GM12878 (cell line): ENCODE data around the gene AKAP13. TPM values are rescaled to one million over a fixed set of nuclear protein-coding genes. Genes with fewer than 3 reads are reported as not detected.

Experiments used
- ASH2L ChIP-seq: fragments of 300-600, 200-600 bp; sonication (generic); IDR thresholded peaks from 2 replicates; pipeline ENCODE4 v1.6.1; 2017; ENCODE audit warnings: low read depth, mild to moderate bottlenecking, borderline replicate concordance
- CBX3 ChIP-seq: fragments of 200-600 bp; sonication (generic); IDR thresholded peaks from 2 replicates; pipeline ENCODE4 v1.6.1; 2016; ENCODE audit warnings: low read depth, borderline replicate concordance
- EP300 ChIP-seq, 2 experiments: fragments of 150-350 bp in 1 of 2; IDR thresholded peaks; 2 replicates each; pipeline ENCODE4 v1.6.1; 2011 to 2012; ENCODE audit warnings: low read depth in 2 of 2, low read length in 2 of 2, borderline replicate concordance in 1 of 2, improper control_type of control experiment in 1 of 2, inconsistent platforms in 1 of 2; ENCODE audit not compliant: control insufficient read depth in 1 of 2
- ESRRA ChIP-seq: IDR thresholded peaks from 2 replicates; pipeline ENCODE4 v1.6.1; 2012; ENCODE audit warnings: mild to moderate bottlenecking, low read length, improper control_type of control experiment
- GABPA ChIP-seq: IDR thresholded peaks from 2 replicates; pipeline ENCODE4 v1.6.1; 2014; ENCODE audit warnings: antibody characterized with exemption, low read depth, mild to moderate bottlenecking, inconsistent platforms
- MTA2 ChIP-seq: fragments of 450-650 bp; IDR thresholded peaks from 2 replicates; pipeline ENCODE4 v1.6.1; 2016; ENCODE audit warnings: low read depth, mild to moderate bottlenecking, moderate library complexity
- POLR2A ChIP-seq: IDR thresholded peaks from 2 replicates; pipeline ENCODE4 v1.6.1; 2011; ENCODE audit warnings: low read depth, mild to moderate bottlenecking, low read length
- RCOR1 ChIP-seq: conservative IDR thresholded peaks from 2 replicates; pipeline ENCODE4 v1.6.1; 2012; ENCODE audit warnings: low read depth, low read length, improper control_type of control experiment
- SMAD1 ChIP-seq: fragments of 450-650 bp; IDR thresholded peaks from 2 replicates; pipeline ENCODE4 v1.6.1; 2018; ENCODE audit warnings: mild to moderate bottlenecking, low read depth; ENCODE audit not compliant: partially characterized antibody
- SREBF1 ChIP-seq: IDR thresholded peaks from 2 replicates; pipeline ENCODE4 v1.6.1; 2012; ENCODE audit warnings: mild to moderate bottlenecking, low read length
- YBX1 ChIP-seq: fragments of 450-650 bp; IDR thresholded peaks from 2 replicates; pipeline ENCODE4 v1.6.1; 2016; ENCODE audit warnings: antibody characterized with exemption
- ZBTB11 ChIP-seq: fragments of 450-650 bp; formaldehyde crosslinking; IDR thresholded peaks from 2 replicates; pipeline ENCODE4 v1.5.0; 2022; ENCODE audit warnings: mild to moderate bottlenecking, missing genetic modification characterization
- ZBTB33 ChIP-seq: fragments of 450-650 bp; IDR thresholded peaks from 2 replicates; pipeline ENCODE4 v1.6.1; 2017; ENCODE audit warnings: mild to moderate bottlenecking
- ZBTB40 ChIP-seq: fragments of 450-650 bp; IDR thresholded peaks from 2 replicates; pipeline ENCODE4 v1.6.1; 2016; ENCODE audit warnings: mild to moderate bottlenecking, moderate library complexity, borderline replicate concordance
- polyA plus RNA-seq, 11 experiments: library from polyadenylated mRNA; depleted of rRNA in 4 of 11; unstranded in 6 of 11; stranded (reverse) in 5 of 11; fragments of >200 nt; fragmentation: Nextera tagmentation in 4 of 11; fragmentation: Illumina TruSeq in 1 of 11; extraction: Ambion mirVana in 4 of 11; extraction: Trizol in 1 of 11; gene quantifications; 1 replicate in 1 of 11; 2 replicates in 10 of 11; pipeline versions ENCODE4 v1.2.1 to v1.2.3, GENCODE V29; 2011 to 2016; ENCODE audit warnings: inconsistent platforms in 2 of 11, missing spikeins in 2 of 11, low read depth in 1 of 11
- total RNA-seq, 4 experiments: library from RNA; depleted of rRNA in 3 of 4; stranded (reverse); fragments of >200 nt in 3 of 4; fragmentation: Illumina TruSeq in 1 of 4; extraction: Trizol in 1 of 4; gene quantifications; 2 replicates each; pipeline versions ENCODE4 v1.2.1 to v1.2.3, GENCODE V29; 2013 to 2021
- TF ChIP-seq, protein P1 (sequence below): fragments of 450-650 bp; IDR thresholded peaks from 2 replicates; pipeline ENCODE4 v1.6.1; 2017; ENCODE audit warnings: mild to moderate bottlenecking, moderate library complexity

AKAP13 gene
- total and polyA plus RNA-seq, 10 of the 15 experiments (the other 5 are each of a cell fraction or from before 2014, with no cell fraction given): 14.4 to 74.9 (median 55.1) TPM

DNA sequence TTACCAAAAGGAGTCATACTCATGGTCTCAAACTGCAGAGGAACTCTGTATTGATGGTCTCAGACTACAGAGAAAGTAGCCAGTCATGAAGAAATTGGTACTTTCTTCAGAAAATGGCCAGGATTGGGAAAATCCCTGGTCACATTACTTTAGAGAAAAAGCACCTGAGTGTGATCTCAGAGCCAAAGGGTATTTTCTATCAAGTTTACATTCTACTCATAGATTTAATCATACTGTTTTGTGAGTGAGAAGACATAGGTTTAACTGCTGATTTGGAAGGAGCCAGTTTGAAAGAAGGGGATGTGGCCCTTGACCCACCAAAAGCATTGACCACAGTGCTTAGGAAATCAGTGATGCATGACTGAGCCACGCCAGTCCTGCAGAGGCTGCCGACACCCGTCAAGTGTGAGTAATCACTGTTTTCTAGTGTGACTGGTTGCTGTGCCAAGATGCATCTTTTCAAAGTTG is 203.6 kb downstream of the AKAP13 start (continued):
- TF ChIP-seq, protein P1, sequence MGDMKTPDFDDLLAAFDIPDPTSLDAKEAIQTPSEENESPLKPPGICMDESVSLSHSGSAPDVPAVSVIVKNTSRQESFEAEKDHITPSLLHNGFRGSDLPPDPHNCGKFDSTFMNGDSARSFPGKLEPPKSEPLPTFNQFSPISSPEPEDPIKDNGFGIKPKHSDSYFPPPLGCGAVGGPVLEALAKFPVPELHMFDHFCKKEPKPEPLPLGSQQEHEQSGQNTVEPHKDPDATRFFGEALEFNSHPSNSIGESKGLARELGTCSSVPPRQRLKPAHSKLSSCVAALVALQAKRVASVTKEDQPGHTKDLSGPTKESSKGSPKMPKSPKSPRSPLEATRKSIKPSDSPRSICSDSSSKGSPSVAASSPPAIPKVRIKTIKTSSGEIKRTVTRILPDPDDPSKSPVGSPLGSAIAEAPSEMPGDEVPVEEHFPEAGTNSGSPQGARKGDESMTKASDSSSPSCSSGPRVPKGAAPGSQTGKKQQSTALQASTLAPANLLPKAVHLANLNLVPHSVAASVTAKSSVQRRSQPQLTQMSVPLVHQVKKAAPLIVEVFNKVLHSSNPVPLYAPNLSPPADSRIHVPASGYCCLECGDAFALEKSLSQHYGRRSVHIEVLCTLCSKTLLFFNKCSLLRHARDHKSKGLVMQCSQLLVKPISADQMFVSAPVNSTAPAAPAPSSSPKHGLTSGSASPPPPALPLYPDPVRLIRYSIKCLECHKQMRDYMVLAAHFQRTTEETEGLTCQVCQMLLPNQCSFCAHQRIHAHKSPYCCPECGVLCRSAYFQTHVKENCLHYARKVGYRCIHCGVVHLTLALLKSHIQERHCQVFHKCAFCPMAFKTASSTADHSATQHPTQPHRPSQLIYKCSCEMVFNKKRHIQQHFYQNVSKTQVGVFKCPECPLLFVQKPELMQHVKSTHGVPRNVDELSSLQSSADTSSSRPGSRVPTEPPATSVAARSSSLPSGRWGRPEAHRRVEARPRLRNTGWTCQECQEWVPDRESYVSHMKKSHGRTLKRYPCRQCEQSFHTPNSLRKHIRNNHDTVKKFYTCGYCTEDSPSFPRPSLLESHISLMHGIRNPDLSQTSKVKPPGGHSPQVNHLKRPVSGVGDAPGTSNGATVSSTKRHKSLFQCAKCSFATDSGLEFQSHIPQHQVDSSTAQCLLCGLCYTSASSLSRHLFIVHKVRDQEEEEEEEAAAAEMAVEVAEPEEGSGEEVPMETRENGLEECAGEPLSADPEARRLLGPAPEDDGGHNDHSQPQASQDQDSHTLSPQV: no peak
- TF ChIP-seq SREBF1 (peak; percentile 33; the same call in 1 of the 2 replicates), CBX3 (no peak), ZBTB40 (no peak), ZBTB33 (no peak), ESRRA (no peak), ASH2L (no peak), EP300 (IDR thresholded peaks at IDR 0.05; ENCODE audit: borderline replicate concordance in 1 of 2, control insufficient read depth in 1 of 2, low read depth in 2 of 2, low read length in 2 of 2) (peak; percentile 74 to 76; a peak in 3 of 4 replicates), POLR2A (peak; percentile 44; the same call in 1 of the 2 replicates), SMAD1 (no peak), ZBTB11 (CRISPR knock-in tag) (no peak), GABPA (no peak), YBX1 (no peak), RCOR1 (no peak), MTA2 (peak; percentile 80)
